HS-5 (cell line): ENCODE results near the gene MOGAT2.

Experiments used
- DNase-seq: peaks from one replicate; pipeline ENCODE4 v3.0.0-alpha.2; 2012; ENCODE audit warnings: low read depth

Gene MOGAT2

GRCh38 chr11:75759832-75760231 lies 42.2 kb downstream of the MOGAT2 start:
- DNase-seq: no peak

- DNase-seq: no peak
Observed at GRCh38 chr11:75760243-75760642, 42.6 kb downstream of the MOGAT2 start.

- DNase-seq: peak; percentile 69
Observed at GRCh38 chr11:75760710-75761493, 43.3 kb downstream of the MOGAT2 start.

DNA sequence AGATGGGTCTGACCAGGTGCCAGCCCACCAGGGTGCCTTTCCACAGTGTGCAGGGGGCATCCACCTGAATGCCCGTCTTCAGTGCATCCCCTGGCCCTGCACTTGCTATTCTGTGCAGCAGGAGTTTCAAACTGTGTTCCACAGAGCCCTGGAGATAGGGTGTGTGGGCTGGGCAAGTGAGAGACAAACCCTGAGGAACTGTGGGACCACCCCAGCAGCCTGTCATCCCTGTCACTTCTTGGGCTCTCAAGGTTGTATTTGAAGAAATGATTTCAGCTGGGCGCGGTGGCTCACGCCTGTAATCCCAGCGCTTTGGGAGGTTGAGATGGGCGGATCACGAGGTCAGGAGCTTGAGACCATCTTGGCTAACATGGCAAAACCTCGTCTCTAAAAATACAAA lies 44.5 kb downstream of the MOGAT2 start:
- DNase-seq: no peak

DNA sequence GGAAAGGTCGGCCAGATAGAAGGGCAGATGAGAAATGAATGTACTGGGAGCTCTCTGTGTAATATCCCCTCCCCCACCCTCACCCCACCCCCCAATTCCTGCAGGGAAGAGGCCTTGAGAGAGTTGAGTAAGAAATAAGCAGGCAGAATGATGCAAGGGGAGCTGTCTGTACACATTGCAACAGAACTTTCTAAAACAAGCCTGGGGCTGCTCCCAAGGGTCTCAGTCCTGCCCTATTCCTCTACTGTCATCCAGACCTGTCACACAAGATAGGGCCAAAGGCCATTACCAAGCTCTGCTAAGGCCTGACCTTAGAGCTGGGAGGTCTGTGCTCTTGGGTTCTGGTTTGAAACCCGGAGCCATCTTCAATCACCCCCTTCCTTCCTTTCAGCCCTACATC lies 45.2 kb downstream of the MOGAT2 start:
- DNase-seq: no peak

GRCh38 chr11:75763846-75764245 lies 46.2 kb downstream of the MOGAT2 start:
- no peak for DNase-seq

- no peak for DNase-seq
Observed at GRCh38 chr11:75765116-75765515, 47.5 kb downstream of the MOGAT2 start.

DNA sequence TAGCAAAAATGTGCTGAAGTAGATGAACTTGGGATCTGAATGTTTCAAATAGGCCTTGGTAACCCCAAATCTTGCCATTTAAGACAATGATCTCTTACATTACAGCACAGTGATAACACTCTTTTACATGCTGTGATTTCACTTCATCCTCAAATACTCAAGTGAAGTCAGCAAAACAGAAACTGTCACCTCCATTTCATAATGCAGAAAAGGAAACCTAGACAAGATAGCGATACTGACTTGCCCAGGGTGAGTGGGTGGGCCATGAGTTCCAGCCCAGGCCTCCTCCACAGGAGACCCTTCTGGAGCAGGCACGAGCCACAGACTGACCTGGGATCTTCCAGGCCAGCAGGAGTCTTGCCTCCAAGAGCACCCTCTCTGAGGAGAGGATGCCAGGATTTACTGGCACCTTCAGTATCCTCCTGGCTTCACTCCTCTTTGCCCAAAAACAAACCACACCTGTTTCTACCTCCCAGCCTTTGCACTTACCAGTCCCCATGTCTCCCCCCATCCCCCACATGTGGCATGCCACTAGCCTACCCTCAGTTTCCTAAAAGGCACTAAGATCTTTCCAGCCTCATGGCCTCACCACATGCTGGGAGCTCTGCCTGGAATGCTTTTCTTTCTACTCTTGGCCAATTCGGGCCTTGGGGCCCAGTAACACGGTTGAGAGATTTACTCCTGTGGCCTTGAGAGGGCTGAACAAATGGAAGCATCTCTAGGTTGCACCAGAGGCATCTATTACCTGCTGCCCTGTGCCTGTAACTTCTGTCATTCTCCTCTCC lies 49.0 kb downstream of the MOGAT2 start:
- no peak for DNase-seq

GRCh38 chr11:75767228-75767572 lies 49.6 kb downstream of the MOGAT2 start:
- no peak for DNase-seq

DNA sequence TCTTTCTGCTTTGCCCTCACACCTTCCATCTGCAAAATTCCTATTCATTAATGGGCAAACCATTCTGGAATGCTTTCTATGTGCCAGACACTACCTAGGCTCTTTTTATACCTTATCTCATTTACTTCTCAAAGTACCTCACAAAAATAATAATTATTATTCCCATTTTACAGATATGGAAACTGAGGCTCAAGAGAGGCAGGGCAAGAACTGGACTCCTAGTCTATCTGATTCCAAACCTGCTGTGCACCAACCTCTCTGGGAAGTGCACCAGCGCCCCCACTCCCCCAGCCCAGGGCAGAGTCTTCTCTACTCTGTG lies 50.1 kb downstream of the MOGAT2 start:
- DNase-seq: no peak

- peak; percentile 38 for DNase-seq
Observed at GRCh38 chr11:75768112-75768908, 50.7 kb downstream of the MOGAT2 start, which contains the start of gene DGAT2. Gene DGAT2 (plus strand): TSS chr11:75768778. CDS start chr11:75768992, 214 bp downstream.

DNA sequence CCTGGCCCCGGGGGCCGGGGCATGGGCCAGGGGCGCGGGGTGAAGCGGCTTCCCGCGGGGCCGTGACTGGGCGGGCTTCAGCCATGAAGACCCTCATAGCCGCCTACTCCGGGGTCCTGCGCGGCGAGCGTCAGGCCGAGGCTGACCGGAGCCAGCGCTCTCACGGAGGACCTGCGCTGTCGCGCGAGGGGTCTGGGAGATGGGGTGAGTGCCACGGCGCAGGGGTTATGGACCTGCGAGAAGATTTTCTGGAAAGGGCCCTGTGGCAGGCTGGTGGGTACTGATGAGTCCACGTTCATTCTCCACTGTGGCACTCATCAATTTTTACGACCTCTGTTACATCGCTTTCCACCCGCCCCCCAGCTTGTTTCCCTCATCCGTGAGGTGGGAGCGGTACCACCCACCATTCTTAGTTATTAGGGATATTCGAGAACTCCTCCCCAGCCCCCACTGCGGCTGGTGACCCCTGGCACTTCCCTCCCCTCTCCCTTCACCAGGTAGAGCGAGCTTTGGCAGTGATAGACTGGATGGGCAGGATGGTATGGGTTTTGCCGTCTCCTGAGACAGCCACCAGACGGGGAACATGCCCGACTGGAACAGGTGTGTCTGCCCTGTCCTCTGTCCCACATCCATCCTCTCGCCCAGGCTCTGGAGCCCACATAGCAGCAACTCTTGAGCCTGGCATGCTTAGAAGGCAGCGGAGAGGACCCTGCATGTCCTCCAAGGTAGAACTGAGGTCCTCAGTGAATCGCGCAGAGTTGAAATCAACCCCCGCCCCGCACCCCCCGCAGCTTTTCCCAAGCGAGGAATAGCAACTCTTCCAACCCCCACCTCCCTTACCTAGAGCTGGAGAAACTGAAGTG lies 51.5 kb downstream of the MOGAT2 start:
- DNase-seq: no peak

DNA sequence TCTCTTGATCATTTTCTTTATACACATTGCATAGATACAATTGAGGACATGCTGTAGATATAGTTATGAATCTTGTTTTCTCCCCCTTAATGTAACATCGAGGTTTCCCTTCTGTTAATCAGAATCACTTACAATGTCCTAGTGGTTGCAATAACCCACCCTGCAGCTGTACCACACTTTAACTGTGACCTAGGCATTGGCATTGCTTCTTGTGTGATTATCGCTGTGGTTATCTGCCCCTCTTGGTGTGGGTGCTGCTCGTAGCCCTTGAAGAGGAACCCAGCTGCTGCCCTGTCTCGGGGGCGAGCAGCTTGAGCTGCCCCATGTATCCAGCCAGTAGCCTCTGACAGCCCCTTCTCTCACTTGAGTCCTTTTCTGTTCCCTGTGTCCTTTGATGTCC lies 52.5 kb downstream of the MOGAT2 start:
- no peak for DNase-seq

DNA sequence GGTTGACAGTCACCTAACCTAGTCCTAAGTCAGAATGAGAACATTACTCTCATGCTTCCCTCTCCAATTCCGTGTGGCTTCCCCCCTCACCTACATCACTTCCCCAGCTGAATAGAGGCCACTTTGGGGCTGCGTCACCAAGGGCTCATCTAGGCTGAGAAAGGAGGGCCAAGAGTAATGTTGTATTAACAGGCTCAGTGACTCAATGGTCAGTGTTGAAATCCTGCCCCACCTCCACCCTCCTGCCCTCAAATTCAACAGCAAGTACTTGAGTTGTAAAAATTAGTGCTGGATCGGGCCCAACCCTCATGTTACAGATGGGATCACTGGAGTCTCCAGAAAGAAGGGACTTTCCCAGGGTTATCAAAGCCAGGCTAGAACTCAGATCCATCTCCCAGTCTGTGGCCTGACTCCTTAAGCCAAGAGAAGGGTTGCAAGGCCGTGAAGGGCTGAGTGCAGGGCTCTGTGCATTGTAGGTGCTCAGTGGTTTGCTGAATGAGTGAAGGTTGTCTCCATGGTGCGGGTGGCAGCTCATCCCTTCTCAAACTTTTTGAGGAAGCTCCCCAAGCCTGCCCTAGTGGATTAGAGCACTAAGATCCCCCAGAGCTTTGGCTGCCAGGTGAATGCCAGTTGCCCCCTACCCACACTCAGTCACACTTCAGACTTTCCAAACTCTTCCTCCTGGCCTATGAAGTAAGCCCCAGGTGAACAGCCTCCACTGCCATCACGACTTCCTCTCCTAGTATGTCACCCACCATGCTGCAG lies 54.2 kb downstream of the MOGAT2 start:
- peak; percentile 90 for DNase-seq

DNA sequence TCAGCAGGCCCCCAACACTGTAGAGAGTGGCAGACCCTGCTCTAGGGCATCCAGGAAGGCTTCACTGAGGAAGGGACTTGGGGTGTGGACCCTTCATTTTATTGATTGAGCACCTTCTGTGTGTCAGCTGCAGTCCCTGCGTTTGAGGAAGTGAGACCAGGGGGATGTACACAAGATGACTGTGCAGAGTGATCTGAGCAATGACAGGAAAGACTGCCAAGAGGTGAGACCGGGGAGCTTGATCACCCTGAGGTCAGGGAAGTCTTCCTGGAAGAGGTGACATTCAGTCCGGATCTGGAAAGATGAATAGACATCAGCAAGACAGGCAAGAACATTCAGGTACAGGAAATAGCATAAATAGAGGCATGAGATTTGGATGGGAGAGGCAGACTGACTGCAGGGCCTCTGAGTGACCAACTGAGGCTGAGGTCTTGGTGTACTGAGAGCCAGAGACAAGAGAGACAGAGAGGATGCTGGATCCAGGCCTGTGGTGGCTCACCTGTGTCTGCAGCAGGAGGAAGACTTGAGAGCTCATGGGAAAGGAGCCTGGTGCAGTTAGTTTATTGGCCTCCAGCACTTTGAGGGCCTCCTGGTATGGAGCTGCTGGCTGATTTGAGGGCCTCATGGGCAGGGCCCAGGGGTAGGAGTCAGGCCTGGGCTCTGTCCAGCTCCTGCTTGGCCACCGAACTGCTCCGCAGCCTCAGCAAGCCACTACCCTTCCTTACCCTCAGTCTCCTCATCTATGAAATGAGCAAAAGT lies 56.1 kb downstream of the MOGAT2 start:
- no peak for DNase-seq

- no peak for DNase-seq
Observed at GRCh38 chr11:75775056-75775455, 57.4 kb downstream of the MOGAT2 start.

DNA sequence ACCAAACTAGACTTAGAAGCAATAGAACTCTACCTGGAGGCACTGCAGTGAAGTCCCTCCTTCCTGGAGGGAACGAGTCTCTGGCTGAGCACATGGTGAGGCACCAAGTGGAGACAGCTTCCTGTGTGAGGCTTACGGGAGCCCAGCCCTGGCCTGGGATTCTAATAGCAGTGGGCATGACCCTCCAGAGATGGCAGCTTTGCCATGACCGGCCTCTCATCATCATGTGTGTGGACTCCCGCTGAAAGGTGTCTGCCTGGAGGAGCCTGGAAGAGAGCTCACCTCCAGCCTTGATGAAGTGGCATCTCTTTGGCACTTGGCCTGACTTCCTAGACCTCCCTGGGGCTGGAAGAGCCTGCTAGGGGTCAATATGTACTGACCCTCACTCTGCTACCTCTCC lies 58.9 kb downstream of the MOGAT2 start:
- DNase-seq: no peak

DNA sequence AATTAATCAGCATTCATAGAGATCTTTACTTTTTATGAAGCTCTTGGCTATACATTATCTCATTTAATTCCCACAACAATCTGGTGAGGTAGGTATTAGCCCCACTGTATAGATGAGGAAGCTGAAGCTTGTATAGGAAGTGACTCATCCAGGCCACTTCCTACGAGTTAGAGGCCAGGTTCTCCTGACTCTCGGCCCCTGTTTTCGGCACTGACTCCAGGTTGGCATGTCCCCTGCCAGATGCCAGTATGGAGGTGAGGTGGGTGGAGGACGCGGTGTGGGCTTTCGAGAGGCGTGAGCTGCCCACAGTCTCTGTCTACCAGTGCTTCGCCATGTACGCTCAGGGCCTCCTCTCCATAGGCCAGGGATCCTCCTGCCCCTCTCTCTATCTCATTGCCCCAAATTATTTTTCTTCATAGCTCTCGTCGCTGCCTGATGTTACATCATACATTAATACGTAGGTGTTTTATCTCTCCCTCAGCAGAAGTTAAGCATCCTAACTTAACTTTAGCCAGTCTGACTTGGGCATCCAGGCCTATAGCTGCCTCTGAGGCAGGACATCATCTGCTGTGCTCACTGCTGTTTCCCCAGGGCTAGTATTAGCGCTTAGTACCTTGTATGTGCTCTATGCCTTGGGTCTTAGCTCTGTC lies 59.9 kb downstream of the MOGAT2 start:
- no peak for DNase-seq

GRCh38 chr11:75778962-75779361 lies 61.3 kb downstream of the MOGAT2 start:
- DNase-seq: no peak

GRCh38 chr11:75779960-75780359 lies 62.3 kb downstream of the MOGAT2 start:
- no peak for DNase-seq
